GM12865 (cell line): ENCODE measurements around the gene FYCO1.

Experiments used
- DNase-seq: peaks from one replicate; pipeline ENCODE4 v3.0.0; 2010; ENCODE audit warnings: low read depth
- H3K4me3 ChIP-seq: 2 replicates; pipeline ENCODE4 v1.5.1; 2011; ENCODE audit warnings: mild to moderate bottlenecking, low read depth, low read length, control low read depth
- CTCF ChIP-seq: IDR thresholded peaks from 2 replicates; pipeline ENCODE4 v1.5.1; 2011; ENCODE audit warnings: low read length, control low read depth, low read depth, inconsistent platforms; ENCODE audit not compliant: insufficient read depth; ENCODE audit errors: missing control alignments

The FYCO1 gene

DNA sequence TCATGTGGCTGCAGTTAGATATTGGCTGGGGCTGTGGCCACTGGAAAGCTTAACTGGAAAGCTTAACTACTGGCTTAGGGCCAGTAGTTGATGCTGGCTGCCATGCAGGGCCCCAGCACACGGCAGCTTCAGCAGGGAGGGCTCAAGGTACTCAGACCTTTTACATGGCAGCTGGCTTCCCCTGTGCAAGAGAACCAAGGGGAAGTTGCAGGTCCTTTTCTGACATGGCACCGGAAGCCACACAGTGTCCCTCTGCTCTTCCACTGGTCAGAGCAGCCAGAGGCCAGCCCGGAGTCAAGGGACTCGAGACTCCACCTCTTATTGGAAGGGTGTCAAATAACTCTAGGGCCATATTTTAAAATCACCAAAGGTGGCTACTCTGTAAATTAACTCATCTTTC lies 84.7 kb downstream of the FYCO1 start:
- no peak overlapping the region for H3K4me3 ChIP-seq
- DNase-seq: no peak
- no peak for TF ChIP-seq CTCF

- no peak for DNase-seq
- no peak for TF ChIP-seq CTCF
- H3K4me3 ChIP-seq: no peak overlapping the region
Observed at GRCh38 chr3:45909542-45909941, 86.1 kb downstream of the FYCO1 start.

DNA sequence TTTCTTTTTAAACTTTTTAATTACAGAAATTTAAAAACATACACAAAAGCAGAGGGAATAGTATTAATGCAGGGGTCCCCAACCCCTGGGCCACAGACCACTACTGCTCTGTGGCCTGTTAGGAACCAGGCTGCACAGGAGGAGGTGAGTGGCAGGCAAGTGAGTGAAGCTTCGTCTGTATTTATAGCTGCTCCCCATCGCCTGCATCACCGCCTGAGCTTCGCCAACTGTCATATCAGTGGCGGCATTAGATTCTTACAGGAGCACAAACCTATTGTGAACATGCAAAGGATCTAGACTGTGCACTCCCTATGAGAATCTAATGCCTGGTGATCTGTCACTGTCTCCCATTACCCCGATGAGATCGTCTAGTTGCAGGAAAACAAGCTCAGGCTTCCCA lies 86.9 kb downstream of the FYCO1 start:
- H3K4me3 ChIP-seq: no peak overlapping the region
- DNase-seq: no peak
- TF ChIP-seq CTCF: no peak

DNA sequence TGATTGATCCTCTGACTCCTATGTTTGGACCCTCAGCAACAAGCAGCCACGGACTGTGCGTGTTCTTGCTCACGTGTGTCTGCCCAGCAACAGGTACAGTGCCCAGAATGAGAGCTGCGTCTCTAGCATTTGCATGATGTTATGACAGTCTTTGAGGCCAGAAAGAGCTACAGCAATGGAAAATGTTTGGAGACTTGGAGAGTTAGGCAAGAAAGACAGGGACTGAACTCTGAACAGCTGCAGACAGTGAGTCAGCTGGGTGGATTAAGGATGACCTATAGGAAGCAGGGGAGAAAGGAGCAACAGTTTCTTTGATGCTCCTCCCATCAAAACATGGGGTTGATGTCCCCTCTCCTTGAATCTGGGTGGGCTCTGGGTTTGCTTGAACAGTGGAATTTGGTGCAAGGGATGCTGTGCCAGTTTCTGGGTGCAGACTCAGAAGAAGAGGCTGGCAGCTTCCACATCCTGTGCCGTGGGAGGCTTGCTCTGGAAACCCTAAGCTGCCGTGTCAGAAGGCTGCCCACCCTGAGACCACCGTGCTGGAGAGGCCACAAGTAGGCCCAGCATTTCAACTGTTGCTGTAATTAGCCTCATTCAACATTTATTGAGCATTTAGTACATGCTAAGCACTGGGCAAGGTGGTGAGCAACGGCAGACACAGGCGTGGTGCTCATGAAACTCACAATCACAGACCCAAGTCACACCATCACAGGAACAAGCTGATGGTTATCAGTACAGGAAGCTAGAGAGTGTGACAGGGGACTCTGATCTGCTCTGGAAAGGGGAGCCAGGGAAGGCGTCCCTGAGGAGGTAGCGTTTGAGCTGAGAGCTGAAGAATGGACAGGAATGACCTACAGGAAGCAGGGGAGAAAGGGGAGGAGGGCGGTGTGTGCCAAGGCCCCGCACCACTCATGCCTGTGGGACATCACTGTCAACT lies 87.6 kb downstream of the FYCO1 start:
- DNase-seq: no peak
- H3K4me3 ChIP-seq: no peak overlapping the region
- TF ChIP-seq CTCF: no peak

- no peak overlapping the region for H3K4me3 ChIP-seq
- DNase-seq: no peak
- peak; percentile 28 for TF ChIP-seq CTCF
Observed at GRCh38 chr3:45906681-45907407, 88.8 kb downstream of the FYCO1 start.

GRCh38 chr3:45905755-45906154 lies 89.9 kb downstream of the FYCO1 start:
- TF ChIP-seq CTCF: no peak
- DNase-seq: no peak
- H3K4me3 ChIP-seq: no peak overlapping the region

DNA sequence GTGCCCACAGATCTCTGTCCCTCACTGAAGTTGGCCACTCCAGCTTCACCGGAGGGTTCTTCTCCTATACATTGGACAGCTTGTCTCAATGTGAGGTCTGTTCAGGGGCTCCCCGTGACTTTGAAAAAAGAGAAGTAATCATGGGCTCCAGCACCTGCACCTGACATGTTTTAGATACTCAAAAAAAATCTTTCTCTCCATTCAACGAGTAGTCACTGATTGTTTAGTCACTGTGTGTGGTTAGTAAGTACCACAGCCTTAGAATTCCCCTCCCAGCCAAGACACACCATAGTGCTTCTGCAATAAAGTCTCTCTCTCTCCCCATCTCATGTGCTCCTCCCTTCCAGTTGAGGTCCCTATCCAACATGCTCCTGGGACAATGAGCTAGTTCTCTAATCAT lies 90.7 kb downstream of the FYCO1 start:
- no peak for TF ChIP-seq CTCF
- peak; percentile 52 for DNase-seq
- H3K4me3 ChIP-seq: no peak overlapping the region
